ENCODE results near the gene MYO3B. TPM values are rescaled to one million over a fixed set of nuclear protein-coding genes. Genes with fewer than 3 reads are reported as not detected.

The MYO3B gene
- total and polyA plus RNA-seq, 2 donors (not counting 1 experiment from before 2014, with no cell fraction given): not detected

- Histone ChIP-seq H3K79me2 (ENCODE audit: control insufficient read depth, insufficient read depth, low read length) (no peaks in the 10 kb centered on the region), H3K27ac (ENCODE audit: low read length in 2 of 2) (no peak overlapping the region), H3K9me3 (ENCODE audit: control extremely low read depth in 1 of 3, control insufficient read depth in 2 of 3, insufficient read depth in 1 of 3, low read length in 2 of 3) (no peaks in the 10 kb centered on the region), H3K36me3 (replicated peaks in 1 of 2; ENCODE audit: control extremely low read depth in 1 of 2, control insufficient read depth in 1 of 2, extremely low read depth in 1 of 2, insufficient read depth in 2 of 2, low read length in 1 of 2) (no peaks in the 10 kb centered on the region), H3K27me3 (replicated peaks in 1 of 4; ENCODE audit: control extremely low read depth in 1 of 4, control insufficient read depth in 3 of 4, insufficient read depth in 4 of 4, low read length in 3 of 4) (no peaks in the 10 kb centered on the region), H3K4me2 (replicated peaks; ENCODE audit: low read depth, low read length, poor library complexity, severe bottlenecking) (no peak overlapping the region), H3K9ac (ENCODE audit: low read length) (no peak overlapping the region), H3K4me1 (ENCODE audit: control insufficient read depth in 2 of 2, insufficient read depth in 2 of 2, low read length in 2 of 2) (no peaks in the 10 kb centered on the region), H4K20me1 (ENCODE audit: control insufficient read depth, insufficient read depth, low read length, poor library complexity, severe bottlenecking) (no peaks in the 10 kb centered on the region), H2AFZ (ENCODE audit: insufficient read depth, low read depth, low read length, poor library complexity, severe bottlenecking) (no peak overlapping the region), H3K4me3 (ENCODE audit: control extremely low read depth in 1 of 5, extremely low read depth in 1 of 5, insufficient read depth in 1 of 5, low read depth in 2 of 5, low read length in 4 of 5) (no peak overlapping the region)
- POLR2A ChIA-PET: no interaction called here
- TF ChIP-seq EZH2 (IDR thresholded peaks at IDR 0.05; ENCODE audit: borderline replicate concordance, insufficient read depth, low read depth, low read length, poor library complexity, severe bottlenecking): no peak
- TF ChIP-seq, protein P1, sequence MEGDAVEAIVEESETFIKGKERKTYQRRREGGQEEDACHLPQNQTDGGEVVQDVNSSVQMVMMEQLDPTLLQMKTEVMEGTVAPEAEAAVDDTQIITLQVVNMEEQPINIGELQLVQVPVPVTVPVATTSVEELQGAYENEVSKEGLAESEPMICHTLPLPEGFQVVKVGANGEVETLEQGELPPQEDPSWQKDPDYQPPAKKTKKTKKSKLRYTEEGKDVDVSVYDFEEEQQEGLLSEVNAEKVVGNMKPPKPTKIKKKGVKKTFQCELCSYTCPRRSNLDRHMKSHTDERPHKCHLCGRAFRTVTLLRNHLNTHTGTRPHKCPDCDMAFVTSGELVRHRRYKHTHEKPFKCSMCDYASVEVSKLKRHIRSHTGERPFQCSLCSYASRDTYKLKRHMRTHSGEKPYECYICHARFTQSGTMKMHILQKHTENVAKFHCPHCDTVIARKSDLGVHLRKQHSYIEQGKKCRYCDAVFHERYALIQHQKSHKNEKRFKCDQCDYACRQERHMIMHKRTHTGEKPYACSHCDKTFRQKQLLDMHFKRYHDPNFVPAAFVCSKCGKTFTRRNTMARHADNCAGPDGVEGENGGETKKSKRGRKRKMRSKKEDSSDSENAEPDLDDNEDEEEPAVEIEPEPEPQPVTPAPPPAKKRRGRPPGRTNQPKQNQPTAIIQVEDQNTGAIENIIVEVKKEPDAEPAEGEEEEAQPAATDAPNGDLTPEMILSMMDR (IDR thresholded peaks at IDR 0.05): no peak
- Mint-ChIP-seq H3K27me3 (peaks cover 14% of the 10 kb centered on the region), H3K4me1 (no peaks in the 10 kb centered on the region), H3K4me3 (no peak overlapping the region), H3K9me3 (ENCODE audit: insufficient read depth) (no peaks in the 10 kb centered on the region), H3K27ac (no peak overlapping the region)
- DNase-seq (no peak), ATAC-seq (ENCODE audit: low read depth) (no peak)
- CTCF ChIA-PET: no interaction called here
- intact Hi-C loops (cut with micrococcal nuclease): no loop called here
- WGBS (ENCODE audit: insufficient coverage): 100% methylated on average over 1 of the region's 2 CpGs
Measured at GRCh38 chr2:170680172-170680941, 502.4 kb downstream of the MYO3B start.

GRCh38 chr2:170681311-170681710 is 503.4 kb downstream of the MYO3B start:
- CTCF ChIA-PET: no interaction called here
- Histone ChIP-seq H3K36me3 (replicated peaks in 1 of 2; ENCODE audit: control extremely low read depth in 1 of 2, control insufficient read depth in 1 of 2, extremely low read depth in 1 of 2, insufficient read depth in 2 of 2, low read length in 1 of 2) (no peaks in the 10 kb centered on the region), H3K4me2 (replicated peaks; ENCODE audit: low read depth, low read length, poor library complexity, severe bottlenecking) (no peak overlapping the region), H2AFZ (ENCODE audit: insufficient read depth, low read depth, low read length, poor library complexity, severe bottlenecking) (no peak overlapping the region), H3K79me2 (ENCODE audit: control insufficient read depth, insufficient read depth, low read length) (no peaks in the 10 kb centered on the region), H4K20me1 (ENCODE audit: control insufficient read depth, insufficient read depth, low read length, poor library complexity, severe bottlenecking) (no peaks in the 10 kb centered on the region), H3K4me3 (ENCODE audit: control extremely low read depth in 1 of 5, extremely low read depth in 1 of 5, insufficient read depth in 1 of 5, low read depth in 2 of 5, low read length in 4 of 5) (no peak overlapping the region), H3K9ac (ENCODE audit: low read length) (no peak overlapping the region), H3K27me3 (replicated peaks in 1 of 4; ENCODE audit: control extremely low read depth in 1 of 4, control insufficient read depth in 3 of 4, insufficient read depth in 4 of 4, low read length in 3 of 4) (no peaks in the 10 kb centered on the region), H3K4me1 (ENCODE audit: control insufficient read depth in 2 of 2, insufficient read depth in 2 of 2, low read length in 2 of 2) (no peaks in the 10 kb centered on the region), H3K27ac (ENCODE audit: low read length in 2 of 2) (no peak overlapping the region), H3K9me3 (ENCODE audit: control extremely low read depth in 1 of 3, control insufficient read depth in 2 of 3, insufficient read depth in 1 of 3, low read length in 2 of 3) (no peaks in the 10 kb centered on the region)
- Mint-ChIP-seq H3K27me3 (peaks cover 14% of the 10 kb centered on the region), H3K27ac (no peak overlapping the region), H3K4me3 (no peak overlapping the region), H3K9me3 (ENCODE audit: insufficient read depth) (no peaks in the 10 kb centered on the region), H3K4me1 (no peaks in the 10 kb centered on the region)
- DNase-seq: no peak
- intact Hi-C loops (cut with micrococcal nuclease): no loop called here
- ATAC-seq (ENCODE audit: low read depth): no peak
- TF ChIP-seq, protein P1 (IDR thresholded peaks at IDR 0.05): no peak
- TF ChIP-seq EZH2 (IDR thresholded peaks at IDR 0.05; ENCODE audit: borderline replicate concordance, insufficient read depth, low read depth, low read length, poor library complexity, severe bottlenecking): no peak
- POLR2A ChIA-PET: no interaction called here
- WGBS (ENCODE audit: insufficient coverage): 91% methylated on average over 1 of the region's 1 CpG

Data from B cell (primary cell).